NCI-H345 treated with DMSO at 0.1 percent for 48 hours (cell line): ENCODE results near the gene INSIG2.
"Not testable (repeated sequence)": the region's sequence is repeated elsewhere in the genome, so short reads cannot be mapped to it uniquely, and the experiment has no call there.

Experiments
- DNase-seq: peaks from one replicate; lab custom pipeline; 2025; ENCODE audit not compliant: unreplicated experiment; lab: John Stamatoyannopoulos, UW

Gene INSIG2

DNA sequence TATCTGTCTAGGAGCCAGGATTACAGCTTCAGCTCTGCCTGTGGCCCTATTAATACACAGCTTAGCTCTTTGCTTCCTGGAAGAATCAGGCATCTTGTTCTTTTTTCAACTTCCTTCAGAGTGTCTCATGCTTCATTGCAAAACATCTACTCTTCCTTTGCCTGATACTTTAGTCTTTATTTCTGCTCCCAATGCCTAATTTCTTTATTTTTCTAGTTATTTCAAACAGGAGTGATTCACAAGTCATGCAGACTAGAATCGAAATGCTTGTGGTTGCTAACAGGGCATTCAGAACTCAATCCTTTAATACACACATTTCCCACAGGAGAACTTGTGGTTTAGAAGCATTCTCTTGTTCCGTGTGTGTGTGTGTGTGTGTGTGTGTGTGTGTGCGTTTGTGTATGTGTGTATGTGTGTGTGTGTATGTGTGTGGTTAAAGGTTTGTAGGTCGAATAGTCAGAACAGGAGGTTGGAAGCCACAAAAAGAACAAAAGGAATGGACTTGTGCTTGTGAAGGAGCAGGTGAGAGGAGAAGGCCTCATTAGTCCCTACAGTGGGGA lies 28.3 kb upstream of the INSIG2 start:
- DNase-seq = no peak

DNA sequence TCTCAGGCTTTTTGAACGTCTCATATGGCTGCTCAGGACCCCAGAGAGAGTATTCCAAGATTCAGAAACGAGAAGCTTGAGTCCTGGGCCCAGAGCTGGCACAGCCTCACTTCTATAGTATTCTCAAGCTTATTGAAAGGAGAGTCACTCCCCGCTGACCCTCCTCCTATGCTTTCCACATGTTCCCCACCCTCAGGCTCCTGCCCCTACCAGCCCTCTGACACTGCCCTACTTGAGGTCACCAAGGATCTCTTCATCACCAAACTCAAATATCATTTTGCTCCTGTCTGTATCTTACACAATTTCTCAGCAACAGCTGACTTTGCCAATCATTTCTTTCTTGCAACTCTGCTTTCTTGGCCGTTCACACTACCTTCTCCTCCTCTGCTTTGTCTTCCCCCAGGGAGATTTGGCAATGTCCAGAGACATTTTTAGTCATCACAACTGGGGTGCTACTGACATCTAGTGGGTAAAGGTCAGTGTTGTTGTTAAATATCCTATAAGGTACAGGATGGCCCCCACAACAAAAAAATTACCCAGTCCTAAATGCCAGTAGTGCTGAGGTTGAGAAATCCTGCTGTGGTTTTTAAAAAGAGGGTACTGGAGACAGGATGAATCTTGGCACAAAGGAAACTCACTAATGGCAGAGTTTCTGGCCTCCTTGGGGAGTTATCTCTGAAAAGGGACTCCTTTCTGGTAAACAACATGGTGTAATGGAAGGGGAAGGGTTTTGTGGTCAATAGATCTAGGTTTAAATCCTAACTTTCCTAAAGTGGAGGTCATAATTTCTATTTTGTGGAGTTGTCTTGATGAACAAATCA lies 26.9 kb upstream of the INSIG2 start:
- DNase-seq = no peak

DNA sequence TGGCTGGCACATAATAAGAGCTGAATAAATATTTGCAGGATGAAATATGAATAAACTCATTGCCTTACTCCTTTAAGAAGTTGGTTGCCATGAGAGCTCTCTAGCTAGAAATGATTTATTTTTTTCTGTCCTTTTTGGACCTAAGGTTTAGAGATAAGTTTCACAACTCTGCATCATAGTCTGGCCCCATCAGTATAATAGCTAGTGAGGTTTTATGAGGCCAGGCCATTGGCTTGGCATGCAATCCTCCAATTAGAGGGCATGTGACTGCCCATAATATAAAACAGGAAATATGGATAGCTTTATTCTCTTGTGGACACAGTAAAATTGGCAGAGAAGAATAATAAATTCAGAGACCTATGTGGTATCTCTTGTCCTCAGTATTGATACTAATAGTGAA lies 26.2 kb upstream of the INSIG2 start:
- no peak for DNase-seq

DNA sequence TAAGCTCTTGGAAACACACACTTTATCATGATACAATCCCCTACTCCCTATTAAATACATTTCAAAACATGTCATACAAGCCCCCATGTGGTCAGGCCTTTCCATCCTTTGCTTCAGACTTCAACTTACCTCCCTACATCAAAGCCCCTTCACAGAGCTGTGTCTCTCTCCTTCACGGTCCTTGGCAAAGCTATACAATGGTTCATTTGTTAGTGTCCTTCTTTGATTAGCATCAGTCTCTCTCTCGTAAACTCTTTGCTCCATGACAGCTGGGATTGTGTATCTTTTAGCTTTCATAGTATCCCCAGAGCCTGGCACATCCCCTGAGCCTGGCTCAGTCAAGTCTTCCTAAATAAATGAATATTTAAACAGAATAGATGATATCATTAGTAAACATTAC lies 25.6 kb upstream of the INSIG2 start:
- DNase-seq = no peak

DNA sequence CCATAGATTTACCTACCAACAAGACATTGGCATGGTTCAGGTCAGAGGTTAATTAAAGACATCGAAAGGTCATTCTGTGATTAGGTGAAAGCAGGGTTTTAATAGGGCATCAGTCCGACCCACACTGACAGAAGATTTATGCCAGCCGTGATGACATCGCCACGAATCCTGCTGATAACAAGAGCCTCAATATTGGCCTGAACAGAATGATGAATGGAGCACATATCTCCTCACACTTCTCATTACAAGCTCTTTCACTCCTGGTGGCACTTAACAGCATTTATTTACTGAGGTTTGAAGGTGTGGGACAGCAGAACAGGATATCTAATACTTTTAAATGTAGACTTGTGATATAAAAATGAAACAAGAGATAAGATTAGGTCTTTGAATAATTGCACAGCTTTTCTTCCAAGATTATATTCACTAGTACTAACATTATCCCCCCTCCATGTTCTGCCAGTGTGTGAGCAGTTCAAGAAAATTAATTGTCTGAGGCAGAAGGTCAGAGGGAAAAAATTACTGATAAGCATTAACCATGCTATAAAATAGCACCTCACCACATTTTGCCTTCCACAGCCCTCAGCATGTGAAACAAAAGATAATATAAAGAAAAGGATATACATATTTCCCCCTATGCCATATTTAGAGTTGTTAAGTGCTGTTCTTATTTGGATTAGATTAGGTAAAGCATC lies 23.1 kb upstream of the INSIG2 start:
- no peak for DNase-seq

DNA sequence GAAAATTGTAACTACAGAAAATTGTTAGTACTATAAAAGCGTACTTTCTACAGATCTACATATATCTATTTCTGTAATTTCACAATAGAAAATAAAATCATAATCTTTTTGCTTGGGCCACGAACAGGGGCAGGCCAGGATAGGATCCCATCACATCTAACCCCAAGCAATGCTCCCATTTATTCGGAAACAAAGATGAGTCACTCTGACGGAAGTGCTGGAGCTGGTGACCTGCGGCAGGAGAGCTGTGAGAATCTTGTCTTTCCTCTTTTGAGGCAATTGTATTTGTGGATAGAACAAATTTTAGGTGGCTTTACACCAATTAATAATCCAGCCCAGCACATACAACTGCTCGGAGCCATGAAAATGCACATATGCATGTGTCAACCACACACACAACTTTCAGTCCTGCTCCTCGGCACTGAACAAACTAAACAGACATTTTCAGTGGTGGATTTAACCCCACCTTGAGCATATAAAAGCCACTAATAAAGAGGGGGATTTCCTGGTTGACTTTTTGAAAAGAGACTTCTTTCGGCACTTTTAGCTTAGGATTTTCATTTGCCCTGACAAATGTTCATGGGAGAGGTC lies 22.3 kb upstream of the INSIG2 start:
- no peak for DNase-seq

DNA sequence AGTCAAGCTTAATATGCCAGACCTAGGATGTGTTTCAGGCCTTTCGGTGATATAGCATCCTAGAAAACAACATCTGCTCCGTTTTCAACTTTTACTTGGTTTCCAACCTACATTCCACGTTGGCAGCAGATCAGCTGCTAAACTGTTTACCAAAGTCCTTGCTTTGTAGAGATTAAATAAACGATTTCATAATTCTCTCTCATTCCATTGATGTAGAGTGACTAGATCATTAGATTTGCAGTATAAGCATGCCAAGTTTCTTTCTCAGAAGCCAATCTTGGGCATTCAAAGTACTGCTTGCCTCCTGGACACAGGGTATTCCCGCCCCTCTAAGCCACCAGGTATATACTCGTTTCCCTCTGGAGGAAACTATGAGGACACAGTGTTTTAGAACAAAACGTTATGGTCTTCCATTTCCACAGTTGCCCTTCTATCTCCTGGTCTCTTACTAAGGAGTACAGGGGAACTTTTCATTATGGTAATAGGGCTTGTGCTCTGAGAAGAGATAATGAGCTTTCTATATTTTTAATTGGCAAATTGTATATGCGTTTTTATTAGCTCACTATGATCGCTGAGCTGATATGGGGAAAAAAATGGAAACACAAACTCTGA lies 10.5 kb upstream of the INSIG2 start:
- no peak for DNase-seq

DNA sequence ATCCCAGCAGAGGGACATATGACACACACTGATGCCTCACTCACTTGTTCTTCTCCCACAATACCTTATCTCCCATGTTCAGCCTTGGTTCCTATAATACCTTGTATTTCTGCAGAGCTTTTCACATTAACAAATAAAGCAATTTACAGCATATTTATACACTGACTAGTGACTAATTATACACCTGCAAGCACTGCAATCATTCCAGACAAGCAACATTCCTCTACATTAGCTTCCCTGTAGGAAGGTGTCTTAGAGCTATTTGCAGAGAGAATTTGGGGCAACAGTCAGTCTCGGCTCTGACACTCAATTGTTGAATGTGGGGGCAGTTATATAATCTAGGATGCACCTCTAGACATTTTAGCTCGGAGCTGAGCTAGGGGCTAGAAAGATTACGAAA lies 9.5 kb upstream of the INSIG2 start:
- no peak for DNase-seq

DNA sequence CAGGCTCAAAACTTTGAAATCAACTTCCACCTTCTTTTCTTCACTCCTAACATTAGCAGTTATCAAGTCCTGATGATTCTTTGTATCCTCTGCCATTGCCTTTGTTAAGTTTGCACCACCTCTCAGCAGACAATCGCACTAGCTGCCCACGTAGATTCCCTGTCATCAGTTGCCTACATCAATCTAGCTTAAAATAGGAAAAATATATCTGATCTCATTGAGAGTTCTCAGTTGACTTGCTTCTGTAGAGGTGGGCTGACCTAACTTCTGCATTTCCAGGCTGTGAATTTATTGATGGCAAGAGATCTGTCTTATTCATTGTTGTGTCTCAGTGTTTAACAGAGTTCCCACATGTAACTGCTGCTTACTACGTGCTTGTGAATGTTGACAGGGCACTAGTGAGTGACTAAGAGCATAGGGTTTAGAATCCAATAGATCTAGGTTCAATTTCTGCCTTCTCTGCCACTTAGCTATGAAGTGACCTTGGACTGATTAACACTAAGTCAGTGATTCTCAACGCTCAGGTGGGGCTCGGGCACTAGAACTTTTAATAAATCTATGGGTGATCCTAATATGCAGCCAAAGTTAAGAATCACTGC lies 3.7 kb upstream of the INSIG2 start:
- DNase-seq = no peak

DNA sequence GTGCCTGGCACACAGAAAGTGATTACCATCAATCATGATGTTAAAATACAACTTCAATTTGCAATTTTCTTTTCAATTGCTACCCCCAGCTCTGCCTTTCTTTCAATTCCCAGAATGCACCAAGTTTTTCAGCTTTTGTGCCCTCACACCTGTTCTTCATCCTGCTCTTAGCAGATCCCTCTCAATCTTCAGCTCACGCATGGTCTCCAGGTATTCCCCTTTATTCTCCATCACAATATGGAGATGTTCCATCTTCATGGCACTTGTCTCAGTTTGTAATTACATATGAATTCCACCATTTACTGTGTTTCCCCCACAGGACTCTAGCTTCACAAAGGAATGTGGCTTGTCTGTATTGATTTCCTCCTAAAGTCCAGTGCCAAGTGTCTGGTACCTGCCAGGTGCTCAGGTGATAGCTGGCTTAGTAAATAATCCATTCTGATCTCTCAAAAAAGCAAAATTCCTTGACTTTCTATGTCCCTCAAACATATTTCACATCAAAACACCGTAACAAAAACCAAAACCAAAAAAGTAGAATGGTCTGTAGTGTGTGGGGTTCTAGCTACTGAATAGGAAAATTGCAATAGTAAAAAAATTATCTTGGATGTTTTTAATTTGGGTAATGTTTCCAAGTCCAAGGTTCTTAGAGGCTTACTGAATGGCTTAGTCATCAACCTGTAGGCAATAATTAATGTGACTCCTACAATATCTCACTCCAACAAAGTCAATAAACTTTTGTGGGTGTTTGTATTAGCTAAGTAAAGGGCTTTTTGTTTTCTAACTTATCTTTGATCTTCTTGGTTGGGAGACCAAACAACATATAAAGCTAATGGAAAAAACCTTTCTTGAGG lies 2.9 kb upstream of the INSIG2 start:
- DNase-seq = no peak

DNA sequence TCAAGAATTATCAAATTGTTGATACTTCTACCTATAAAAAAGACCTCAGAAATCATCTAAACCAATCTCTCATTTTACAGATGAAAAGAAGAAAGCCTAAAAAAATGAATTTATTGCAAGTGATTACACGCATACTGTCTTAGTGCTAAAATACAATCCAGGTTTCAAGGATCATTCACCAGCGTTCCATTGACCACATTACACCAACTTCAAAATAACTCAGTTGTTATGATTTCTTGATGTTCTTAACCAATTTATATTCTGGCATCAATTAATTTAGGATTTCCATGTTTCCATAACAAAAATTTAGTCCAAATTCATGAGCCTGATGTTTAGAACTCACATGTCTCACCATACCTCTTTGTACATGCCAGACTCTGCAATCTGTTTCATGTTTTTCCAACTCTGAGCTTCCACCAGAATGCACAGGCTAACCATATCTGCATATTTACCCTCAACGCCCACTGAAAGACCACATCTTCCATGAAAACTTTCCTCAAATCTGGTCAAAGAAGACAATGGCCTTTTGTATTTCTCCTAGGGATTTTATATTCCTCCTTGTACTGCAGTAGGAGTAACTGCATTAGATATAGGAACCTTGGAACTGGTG lies 2.1 kb upstream of the INSIG2 start:
- no peak for DNase-seq

DNA sequence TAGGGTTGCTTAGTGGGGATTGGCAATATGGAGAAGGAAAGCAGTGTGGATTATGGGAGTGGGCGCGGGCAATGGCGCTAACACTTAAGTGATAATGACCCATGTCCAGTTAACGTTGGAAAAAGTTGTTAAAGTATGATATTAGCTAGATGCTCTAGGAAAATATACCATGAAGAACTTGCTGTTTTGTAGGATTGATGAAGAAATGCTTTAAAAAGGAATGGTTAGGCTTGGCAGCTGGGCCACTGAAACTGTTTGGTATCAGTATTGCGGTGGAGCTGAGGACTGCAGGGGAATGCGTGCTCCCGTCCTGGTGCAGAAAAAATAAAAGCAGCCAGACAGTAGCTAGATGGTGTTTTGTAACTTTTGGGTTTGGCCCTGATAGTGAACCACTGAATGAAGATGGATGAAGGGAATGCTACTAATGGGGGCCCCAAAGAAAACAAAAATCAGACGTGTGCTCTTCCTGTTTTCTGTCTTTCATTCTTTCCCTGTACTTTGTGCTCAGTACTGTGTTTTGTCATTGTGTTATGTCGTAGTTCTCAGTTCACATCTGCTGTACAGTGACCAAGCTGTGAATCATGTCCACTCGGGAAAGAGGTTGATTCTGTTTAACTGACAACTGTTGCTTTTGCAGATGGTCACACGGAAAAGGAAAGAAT lies 999 bp downstream of the INSIG2 start:
- no peak for DNase-seq

DNA sequence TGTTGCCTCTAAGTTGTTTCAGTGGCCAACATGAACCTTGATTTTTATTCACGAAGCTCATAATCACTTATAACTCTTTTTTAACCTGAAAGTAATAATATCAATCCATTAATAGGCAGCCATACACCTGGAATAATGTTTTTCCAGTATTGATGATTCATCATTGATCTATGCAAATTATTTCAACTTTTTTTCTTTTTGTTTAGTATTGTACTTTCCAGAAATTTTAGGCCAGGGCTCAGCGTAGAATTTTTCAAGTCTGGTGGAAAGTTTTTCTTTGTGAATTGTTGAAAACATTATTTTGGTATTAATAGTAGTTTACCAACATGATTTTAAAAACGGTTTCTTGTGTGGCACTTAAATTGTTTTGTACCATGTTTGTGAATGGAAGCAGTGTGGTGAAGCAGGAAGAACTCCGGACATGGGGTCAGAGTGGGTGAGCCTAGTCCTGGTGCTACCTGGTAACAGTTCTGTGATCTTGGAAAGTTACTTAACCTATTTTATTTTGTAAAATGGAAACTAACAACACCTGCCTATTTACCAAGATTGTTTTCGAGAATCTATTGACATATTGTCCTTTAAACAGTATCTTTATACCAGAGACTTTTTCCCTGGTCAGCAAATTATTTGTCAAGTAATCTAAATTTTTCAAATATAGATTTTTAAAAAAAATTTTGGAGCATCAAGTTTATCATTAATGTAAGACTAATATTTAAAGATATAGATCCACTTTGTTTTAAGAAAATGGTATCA lies 2.3 kb downstream of the INSIG2 start:
- no peak for DNase-seq

DNA sequence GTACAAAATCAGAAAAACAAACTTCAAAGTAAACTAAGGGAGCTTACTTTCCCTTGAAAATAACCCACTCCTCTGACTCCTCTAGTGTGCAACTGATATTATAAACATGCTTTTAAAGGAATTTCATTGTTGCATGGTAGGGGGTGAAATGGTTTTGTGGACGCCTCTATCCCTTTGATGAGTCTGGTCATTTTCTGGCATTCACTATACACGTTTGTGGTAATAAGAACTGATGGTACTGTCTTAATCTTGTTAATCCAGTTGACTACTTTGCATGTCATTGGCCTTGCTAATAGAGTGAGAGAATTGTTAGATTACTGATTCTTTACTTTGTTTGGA lies 2.8 kb downstream of the INSIG2 start:
- DNase-seq = no peak

DNA sequence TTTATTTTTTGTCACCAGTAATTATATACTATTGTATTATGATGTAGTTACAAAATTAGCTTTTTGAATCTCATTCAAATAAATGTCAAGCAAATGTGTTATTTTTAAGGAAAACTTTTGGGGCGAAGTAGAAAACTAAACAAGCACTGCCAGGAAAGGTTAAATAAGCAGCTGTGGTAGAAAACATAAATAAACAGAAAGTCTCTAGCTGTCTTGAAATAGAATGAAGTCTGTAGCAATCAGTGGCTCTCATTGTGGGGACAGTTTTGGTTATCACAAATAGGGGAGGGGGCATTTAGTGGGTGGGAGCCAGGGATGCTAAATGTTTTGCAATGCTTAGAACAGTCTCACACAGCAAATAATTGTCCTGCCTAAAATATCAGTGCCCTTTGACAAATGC lies 3.4 kb downstream of the INSIG2 start:
- no peak for DNase-seq

DNA sequence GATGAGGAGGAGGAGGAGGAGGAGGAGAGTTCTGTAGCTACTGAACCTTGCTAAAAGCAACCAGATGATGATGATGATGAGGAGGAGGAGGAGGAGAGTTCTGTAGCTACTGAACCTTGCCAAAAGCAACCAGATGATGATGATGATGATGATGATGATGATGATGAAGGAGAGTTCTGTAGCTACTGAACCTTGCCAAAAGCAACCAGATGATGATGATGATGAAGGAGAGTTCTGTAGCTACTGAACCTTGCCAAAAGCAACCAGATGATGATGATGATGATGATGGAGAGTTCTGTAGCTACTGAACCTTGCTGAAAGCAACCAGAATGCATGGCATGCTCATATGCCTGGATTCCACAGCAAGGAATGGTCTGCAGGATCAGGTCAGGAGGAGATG lies 5.8 kb downstream of the INSIG2 start:
- DNase-seq = not testable (repeated sequence)

DNA sequence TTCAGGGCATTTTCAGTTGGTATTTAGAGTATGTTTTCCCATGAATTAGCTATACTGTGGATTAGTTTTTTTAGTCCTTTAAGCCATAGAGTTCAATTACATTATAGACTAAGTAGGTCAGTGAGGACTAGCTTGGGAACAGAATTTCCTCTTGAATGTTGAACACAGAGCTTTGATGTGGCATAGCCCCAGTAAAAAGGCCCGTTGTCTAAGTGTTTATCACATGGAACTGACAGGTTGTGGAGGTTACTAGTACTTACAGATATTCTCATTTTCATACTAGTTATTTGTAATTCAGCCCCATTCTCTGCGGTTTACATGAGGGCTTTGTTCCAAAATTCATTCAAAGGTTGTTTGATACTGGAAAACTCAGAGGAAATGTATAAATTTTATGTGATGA lies 6.2 kb downstream of the INSIG2 start:
- no peak for DNase-seq

DNA sequence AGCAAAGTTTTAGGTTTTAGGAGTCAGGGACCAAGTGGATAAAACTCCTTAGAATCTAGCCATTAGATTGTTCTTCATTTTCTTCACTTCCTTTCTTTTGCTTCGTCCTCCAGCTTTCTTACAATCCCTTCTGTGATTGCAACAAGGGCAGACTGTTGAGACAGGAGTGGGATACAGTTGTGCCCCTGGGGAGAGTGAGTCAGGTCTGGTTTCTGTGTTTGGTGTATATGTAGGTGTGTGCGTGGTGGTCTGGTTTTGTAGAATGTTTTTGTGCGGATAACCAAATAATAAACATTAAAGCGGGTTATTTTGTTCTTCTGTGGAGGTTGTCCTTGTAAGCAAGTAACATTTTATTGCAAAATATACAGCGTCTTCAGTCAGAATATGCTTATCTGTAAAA lies 7.3 kb downstream of the INSIG2 start:
- no peak for DNase-seq

DNA sequence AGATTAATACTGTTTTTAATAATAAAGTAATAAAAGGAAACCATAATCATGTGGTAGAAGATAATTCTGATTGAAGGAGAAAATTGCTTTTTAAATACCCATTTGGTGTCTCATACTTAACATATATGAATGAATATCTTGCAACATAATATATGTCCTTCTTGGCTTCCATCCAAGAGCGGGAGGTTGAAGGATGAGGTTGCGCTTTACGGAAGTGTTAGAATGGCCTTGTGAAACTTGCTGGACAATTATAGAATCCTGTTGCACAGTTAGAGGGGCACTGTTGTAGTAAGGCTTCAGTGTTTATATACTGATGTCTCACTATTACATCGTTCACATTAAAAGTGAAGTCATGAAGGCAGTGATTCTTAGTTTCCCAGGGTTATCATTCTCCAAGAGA lies 9.4 kb downstream of the INSIG2 start:
- DNase-seq = no peak
